NCI-H1105 (cell line): Measurements from ENCODE around the gene ARHGAP18.

Experiments
- DNase-seq: peaks from one replicate; lab custom pipeline; 2025; lab: John Stamatoyannopoulos, UW

Gene ARHGAP18

GRCh38 chr6:129643176-129643575 lies 66.8 kb downstream of the ARHGAP18 start:
- DNase-seq = no peak

DNA sequence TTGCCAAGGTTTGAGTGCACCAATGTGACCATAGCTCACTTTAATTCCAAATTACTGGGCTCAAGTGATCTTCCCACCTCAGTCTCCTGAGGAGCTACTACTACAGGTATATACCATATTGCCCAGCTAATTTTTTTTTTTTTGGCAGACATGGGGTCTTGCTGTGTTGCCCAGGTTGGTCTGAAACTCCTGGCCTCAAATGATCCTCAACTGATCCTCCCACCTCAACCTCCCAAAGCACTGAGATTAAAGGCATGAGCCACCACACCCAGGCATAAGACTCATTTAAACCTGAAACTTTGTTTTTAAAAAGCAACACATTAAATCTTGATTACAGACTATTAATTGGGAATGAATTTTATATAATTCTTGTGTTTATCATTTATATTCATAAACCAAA lies 67.7 kb downstream of the ARHGAP18 start:
- no peak for DNase-seq

GRCh38 chr6:129641344-129641743 lies 68.6 kb downstream of the ARHGAP18 start:
- DNase-seq = no peak

DNA sequence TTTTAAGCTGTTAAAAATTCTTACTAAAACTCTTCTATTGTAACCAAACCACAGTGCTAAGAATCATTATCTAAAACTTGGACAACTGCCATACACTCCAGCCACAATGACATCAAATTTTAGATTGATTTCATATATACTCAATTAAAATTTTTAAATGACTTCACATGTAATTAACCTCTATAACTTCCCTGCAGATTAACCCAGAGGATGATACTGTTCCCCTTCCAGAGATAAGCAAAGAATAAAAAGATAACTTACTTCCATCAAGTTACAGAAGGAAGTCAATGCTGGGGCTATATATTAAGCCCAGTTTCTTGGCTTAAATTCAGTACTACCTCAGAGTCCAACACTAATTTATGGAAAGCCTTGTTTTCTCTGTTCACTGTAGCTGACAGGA lies 71.3 kb downstream of the ARHGAP18 start:
- no peak for DNase-seq

DNA sequence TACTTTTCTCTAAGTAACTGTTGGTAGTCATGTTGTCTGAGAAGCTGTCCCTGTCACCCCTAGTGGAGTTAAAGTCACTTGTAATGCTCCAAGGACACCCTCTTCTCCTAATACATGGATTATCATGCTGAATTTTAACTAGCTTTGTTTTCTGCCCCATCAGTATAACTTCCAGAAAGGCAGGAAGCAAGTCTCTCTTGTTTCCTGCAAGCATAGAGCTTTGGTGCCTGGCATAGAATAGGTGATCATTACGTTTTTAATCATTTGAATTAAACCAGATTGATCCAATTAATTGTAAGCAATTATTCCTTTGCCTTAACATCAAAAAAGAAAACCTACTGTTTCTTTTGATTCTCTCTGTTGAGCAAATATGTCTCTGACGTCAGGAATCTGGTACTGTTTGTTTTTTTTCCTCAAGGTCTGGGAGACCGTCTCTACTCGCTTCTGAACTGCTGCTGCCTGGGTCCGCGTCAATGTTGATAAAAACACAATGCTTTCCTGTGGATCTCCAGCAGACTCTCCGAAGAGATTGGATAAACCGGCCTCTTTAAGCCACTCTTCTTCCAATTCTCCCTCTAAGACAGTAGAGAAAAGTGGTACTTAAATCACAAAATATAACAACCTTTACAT lies 71.8 kb downstream of the ARHGAP18 start:
- DNase-seq = peak; percentile 21

GRCh38 chr6:129637340-129638054 lies 72.5 kb downstream of the ARHGAP18 start:
- DNase-seq = no peak

DNA sequence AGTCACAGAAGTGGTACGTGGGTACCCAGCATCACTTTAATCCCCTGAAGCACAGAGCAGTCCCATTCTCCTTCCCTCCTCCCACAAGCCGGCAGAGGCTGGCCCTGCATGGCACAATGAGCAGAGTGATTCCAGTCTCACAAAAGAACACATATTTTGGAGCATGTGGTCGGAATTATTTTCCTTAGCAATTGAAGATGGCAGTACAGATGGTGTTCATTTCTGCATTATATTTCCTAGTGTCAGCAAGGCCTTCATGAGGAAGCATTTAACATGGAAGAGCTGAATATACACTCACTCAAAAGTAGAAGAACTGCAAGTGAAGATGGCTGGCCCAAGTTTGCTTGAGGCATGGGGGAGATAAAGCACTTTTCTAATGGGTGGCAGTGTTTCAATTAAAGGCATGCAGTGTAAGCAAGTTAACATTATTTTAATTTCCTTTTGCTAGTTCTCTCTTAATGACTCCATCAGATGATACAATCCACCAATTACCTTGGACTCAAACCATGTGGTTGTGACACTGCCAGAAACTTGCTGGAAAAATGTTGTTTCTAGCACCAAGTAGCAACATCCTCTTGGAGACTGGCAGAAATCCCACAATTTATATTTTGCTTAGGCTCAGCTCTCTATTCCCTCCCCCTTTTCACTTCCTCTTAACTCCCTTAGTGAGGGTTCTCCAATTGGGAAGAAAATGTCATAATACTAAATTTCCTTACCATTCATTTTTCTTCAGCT lies 74.4 kb downstream of the ARHGAP18 start:
- DNase-seq = no peak

DNA sequence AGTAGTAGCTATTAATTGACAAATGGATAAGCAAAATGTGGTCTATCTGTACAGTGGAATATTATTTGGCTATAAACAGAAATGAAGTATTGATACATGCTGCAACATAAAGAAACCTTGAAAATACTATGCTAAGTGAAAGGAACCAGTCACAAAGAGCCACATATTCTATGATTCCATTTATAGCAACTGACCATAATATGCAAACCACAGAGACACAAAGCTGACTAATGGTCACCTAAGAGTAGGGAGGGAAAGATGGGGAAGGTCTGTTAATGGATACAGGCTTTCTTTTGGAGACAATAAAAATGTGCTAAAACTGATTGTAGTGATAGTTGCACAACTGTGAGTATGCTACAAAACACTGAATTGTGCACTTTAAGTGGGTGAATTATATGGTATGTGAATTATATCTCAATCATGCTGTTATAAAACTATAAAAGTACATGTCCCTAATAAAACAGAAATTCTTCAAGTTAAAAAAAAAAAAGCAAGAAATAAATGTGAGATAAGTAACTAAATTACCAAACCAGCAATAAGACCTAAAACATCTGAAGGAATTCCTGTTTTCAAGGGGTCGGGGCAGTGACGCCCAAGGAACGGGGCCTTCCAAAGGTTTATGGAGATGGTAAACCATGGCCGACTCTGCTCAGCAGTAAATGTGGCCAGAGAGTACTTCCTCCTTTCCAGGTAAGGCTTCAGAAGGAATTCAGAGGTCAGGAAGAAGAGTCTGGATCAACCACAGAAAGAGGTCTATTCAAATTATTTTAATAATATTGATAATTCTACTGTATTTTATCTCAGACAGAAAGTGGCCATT lies 75.4 kb downstream of the ARHGAP18 start:
- no peak for DNase-seq

- DNase-seq = no peak
These were observed 76.4 kb downstream of the ARHGAP18 start for GRCh38 chr6:129633529-129633928.

DNA sequence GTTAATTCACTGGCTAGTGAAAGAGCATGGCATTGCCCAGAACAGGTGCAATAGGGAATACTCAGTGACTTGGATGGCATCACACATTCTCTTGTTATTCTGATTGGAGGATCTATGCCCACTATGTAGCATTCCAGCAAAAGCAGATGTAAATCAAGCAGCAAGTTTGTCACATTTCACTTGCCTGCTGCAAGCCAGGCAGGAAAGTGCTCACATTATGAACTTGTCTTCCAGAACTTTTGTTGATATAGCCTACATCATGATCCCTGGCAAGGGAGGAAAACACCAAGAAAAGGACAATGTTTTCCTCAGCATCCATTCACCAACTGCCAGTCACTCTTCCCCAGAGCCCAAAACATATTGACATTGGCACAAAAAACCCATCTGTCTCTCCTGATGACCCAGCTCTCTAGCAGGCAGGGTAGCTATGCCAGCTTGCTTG lies 77.8 kb downstream of the ARHGAP18 start:
- DNase-seq = peak; percentile 7

GRCh38 chr6:129631070-129631469 lies 78.9 kb downstream of the ARHGAP18 start:
- no peak for DNase-seq

DNA sequence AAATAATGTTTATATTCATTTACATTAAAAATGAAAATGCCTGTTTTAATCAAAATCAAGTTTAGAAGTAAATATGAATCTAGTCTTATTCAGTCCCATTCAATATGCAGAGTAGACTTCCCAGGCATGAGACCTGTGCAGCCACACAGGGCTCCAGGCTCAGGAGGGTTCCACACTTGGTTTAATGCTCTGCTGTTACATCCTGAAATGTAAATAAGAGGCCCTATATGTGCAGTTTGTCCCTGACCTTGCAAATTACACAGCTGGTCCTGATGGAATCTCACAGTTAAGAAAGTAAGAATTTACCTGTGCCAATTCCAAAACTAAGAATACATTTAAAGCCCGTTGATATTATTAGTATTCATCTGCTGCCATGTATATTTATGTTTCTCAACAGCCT lies 79.4 kb downstream of the ARHGAP18 start:
- no peak for DNase-seq

DNA sequence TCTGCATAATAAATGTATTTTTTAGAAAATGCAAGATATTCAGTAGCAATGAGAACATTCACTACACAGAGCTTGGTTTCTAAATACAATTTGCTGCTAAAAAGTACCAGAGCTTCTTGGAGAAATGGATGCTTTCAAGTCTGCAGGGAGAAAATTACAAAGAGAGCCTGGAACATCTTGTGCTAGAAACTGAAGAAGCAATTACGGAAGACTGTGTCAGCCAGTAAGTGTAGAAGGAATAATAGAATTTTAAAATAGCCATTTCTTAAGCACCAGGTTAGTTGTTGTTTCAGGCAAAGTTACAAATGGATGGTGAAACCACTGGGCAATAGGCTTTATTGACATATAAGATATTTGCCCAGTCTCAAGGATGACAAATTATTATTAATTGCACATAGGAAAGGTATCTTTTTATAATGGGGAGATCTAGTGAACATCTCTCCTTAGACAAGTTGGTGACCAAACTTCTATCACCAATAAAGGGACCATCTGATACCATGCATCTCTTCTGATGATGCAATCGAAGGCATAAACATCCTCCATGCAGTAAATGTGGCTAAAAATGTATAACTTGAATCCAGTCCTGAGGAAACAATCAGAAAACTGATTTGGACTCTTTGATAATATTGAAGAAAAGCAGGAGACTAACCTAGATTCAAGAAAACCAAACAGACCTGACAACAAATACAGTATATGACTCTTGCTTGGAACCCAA lies 81.7 kb downstream of the ARHGAP18 start:
- no peak for DNase-seq

DNA sequence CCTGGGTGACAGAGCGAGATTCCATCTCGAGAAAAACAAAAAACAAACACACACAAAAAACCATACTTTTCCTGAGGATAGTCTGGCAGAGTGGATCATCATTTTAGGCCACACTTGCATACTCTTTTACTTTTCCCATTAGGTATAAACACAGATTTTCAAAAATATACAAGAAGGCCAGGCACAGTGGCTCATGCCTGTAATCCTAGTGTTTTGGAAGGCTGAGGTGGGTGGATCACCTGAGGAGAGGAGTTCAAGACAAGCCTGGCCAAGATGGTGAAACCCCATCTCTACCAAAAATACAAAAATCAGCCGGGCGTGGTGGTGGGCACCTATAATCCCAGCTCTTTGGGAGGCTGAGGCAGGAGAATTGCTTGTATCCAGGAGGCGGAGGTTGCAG lies 85.5 kb downstream of the ARHGAP18 start:
- no peak for DNase-seq

DNA sequence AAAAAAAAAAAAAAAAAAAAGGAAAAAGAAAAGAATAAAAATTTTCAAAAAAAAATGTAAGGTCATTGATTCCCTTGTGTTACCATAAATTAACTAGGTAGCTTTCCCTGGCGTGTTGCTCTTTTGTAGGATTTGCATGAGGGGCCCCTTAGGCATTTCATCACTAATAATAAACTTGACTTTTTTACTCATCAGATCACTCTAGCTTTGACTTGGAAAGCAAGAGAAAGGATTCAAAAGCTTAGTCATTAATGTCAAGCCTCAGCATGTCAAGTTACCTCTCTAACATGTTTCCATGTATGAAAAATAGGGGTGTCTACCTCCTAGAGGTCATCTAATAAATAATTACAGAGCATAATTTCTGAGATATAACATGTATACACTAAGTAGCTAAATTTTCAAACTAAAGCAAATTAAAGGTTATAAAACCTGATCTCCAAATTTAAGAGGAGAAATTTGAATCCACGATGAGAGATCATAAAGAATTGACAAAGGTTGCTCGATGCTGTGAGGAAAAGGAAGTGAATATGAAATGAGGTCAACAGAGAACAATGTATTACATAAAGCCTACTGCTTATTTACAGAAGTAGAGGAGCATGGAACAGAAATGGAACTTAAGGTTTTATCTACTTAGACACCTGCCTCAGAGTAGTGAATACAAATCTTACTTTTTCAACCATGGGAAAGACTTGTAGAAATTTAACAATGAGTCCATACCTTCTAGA lies 86.8 kb downstream of the ARHGAP18 start:
- no peak for DNase-seq

GRCh38 chr6:129621252-129621651 lies 88.7 kb downstream of the ARHGAP18 start:
- DNase-seq = no peak

GRCh38 chr6:129620234-129620610 lies 89.8 kb downstream of the ARHGAP18 start:
- DNase-seq = no peak

DNA sequence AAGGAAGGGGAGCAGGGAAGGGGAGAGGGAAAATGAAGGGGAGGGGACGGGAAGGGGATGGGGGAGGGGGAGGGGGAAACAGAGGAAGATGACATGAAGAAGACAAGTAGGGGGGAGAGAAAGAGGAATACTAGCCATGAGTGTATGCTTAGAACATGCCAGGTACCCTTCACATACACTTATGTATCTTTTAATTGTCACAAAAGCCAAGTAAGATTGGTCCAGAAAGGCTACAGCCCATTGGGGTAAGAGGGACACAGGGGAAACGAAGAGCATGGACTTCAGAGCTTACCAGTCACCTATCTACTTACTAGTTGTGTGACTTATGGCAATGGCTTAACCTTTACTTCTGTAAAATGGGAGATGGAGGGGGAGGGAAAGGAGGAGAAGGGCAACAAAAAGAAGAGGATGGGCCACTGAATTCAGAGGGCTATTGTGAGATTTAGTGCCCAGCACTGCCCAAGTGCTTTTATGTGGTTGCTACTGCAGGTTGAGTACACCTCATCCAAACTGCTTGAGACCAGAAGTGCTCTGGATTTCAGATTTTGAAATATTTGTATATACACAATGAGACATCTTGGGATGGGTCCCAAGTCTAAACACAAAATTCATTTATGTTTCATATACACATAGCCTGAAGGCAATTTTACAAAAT lies 90.3 kb downstream of the ARHGAP18 start:
- DNase-seq = no peak

GRCh38 chr6:129617986-129618385 lies 92.0 kb downstream of the ARHGAP18 start:
- DNase-seq = no peak

DNA sequence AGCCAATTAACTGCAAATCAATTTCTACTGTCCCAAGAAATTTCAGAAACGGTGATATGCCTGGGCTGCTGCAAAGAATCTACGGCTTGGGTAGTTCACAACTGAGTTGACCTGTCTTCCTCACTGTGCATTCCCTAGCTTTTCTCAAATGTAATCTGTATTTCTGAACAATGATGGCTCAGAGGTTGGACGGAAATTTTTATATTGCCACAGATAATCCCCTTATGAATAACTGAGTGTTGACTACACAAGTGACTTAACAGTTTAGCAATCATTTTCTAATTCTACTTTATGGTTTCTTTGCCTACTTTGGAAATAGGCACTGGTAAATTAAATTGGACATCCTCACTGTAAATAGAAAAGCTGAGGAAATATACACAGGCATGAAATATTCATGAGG lies 94.5 kb downstream of the ARHGAP18 start:
- no peak for DNase-seq
